Ammon's horn (tissue), 1 donor: ENCODE results near the gene TTC31.

Experiments used
- DNase-seq: peaks from one replicate; pipeline ENCODE4 v3.0.0-alpha.2; 2016; ENCODE audit warnings: low spot score

Gene TTC31

GRCh38 chr2:74486141-74486540 lies 3.3 kb downstream of the TTC31 start:
- DNase-seq = no peak

- no peak for DNase-seq
Observed at GRCh38 chr2:74488643-74489481, 6.0 kb downstream of the TTC31 start.

- DNase-seq = no peak
Observed at GRCh38 chr2:74489906-74490305, 7.0 kb downstream of the TTC31 start.

GRCh38 chr2:74491648-74492544 lies 9.0 kb downstream of the TTC31 start:
- DNase-seq = no peak

GRCh38 chr2:74493546-74493945 lies 10.7 kb downstream of the TTC31 start:
- no peak for DNase-seq

GRCh38 chr2:74495440-74495839 lies 12.6 kb downstream of the TTC31 start:
- DNase-seq = no peak

- DNase-seq = no peak
Observed at GRCh38 chr2:74496997-74497776, 14.3 kb downstream of the TTC31 start.

GRCh38 chr2:74497777-74498499 lies 15.1 kb downstream of the TTC31 start:
- DNase-seq = no peak

GRCh38 chr2:74498500-74499266 lies 15.8 kb downstream of the TTC31 start:
- no peak for DNase-seq

- no peak for DNase-seq
Observed at GRCh38 chr2:74499267-74499939, 16.5 kb downstream of the TTC31 start, which contains the start of gene LBX2. Gene LBX2 (minus strand): TSS chr2:74499603. CDS start chr2:74499537, 66 bp downstream.

- DNase-seq = no peak
Observed at GRCh38 chr2:74499940-74500577, 17.2 kb downstream of the TTC31 start.

GRCh38 chr2:74500578-74500946 lies 17.7 kb downstream of the TTC31 start:
- no peak for DNase-seq

GRCh38 chr2:74501335-74502071 lies 18.6 kb downstream of the TTC31 start:
- DNase-seq = no peak

- no peak for DNase-seq
Observed at GRCh38 chr2:74502147-74502719, 19.4 kb downstream of the TTC31 start.

GRCh38 chr2:74502720-74503505 lies 20.0 kb downstream of the TTC31 start:
- DNase-seq = no peak

- DNase-seq = no peak
Observed at GRCh38 chr2:74503506-74504475, 20.9 kb downstream of the TTC31 start.
